Heart left ventricle (tissue), 13 donors: ENCODE results near the gene TIGD7.

Experiments used
- POLR2A ChIP-seq, 2 donors: fragments of 450-650 bp; IDR thresholded peaks; one replicate each; pipeline ENCODE4 v1.6.1; 2017; ENCODE audit warnings: antibody characterized with exemption in 2 of 2, mild to moderate bottlenecking in 2 of 2, moderate library complexity in 2 of 2
- TF ChIP-seq, protein P1 (sequence below), 12 donors: fragments of 200-600 bp; sonication (generic) in 4 of 12; IDR thresholded peaks; one replicate each; pipeline versions ENCODE4 v1.5.0 to v1.8.0; 2018 to 2022; ENCODE audit warnings: antibody characterized with exemption in 12 of 12, mild to moderate bottlenecking in 5 of 12
- donor health status: ischemic (EF 13 %, LVEDD 7.1; RV severe dilation, severe dysfunction).
- donor health status: DM: no; HTN: yes; CAD: no.
- donor health status: DM: no; HTN: no; CAD: no.
- donor health status: ischemic (EF 25% LVEDD 6.9; RV normal size, moderate dysfunction).
- donor health status: ischemic (EF 25% LVEDD 5.7; RV mildly dilated, moderate dysfunction).
- donor health status: ischemic (EF 35%, LVEDD 5.7; RV mildly dilated, moderate dysfunction).
- donor health status: nonischemic (EF 11% LVEDD 7.7; RV severe dilation, severe dysfunction).
- donor health status: DM: yes; HTN: yes; CAD: no.
- donor health status: PGD.
- donor health status: ischemic (EF 29% LVEDD 5.4; RV normal size, mild dysfunction).
- donor health status: nonischemic (EF 23%, LVEDD 6.1; RV moderate dilation, normal function).

DNA sequence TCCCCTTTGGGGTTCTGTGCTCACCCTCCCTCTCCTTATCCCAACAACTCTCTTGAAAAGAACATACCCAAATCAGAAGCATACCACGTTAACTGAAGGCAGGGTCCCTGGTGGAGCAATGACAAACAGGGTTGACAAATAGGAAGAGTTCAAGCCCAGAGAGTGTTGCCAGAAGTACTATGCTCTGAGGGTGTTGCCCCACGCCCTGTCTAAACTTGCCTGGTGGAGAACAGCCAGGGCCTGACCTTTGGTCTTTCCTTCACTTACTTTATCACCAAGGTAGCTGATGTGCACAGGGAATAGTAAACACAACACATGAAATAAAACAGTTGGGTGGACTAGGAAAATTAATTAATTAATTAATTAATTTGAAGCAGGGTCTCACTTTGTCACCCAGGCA is 23.4 kb upstream of the TIGD7 start:
- TF ChIP-seq, protein P1, sequence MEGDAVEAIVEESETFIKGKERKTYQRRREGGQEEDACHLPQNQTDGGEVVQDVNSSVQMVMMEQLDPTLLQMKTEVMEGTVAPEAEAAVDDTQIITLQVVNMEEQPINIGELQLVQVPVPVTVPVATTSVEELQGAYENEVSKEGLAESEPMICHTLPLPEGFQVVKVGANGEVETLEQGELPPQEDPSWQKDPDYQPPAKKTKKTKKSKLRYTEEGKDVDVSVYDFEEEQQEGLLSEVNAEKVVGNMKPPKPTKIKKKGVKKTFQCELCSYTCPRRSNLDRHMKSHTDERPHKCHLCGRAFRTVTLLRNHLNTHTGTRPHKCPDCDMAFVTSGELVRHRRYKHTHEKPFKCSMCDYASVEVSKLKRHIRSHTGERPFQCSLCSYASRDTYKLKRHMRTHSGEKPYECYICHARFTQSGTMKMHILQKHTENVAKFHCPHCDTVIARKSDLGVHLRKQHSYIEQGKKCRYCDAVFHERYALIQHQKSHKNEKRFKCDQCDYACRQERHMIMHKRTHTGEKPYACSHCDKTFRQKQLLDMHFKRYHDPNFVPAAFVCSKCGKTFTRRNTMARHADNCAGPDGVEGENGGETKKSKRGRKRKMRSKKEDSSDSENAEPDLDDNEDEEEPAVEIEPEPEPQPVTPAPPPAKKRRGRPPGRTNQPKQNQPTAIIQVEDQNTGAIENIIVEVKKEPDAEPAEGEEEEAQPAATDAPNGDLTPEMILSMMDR (IDR thresholded peaks at IDR 0.05): no peak
- TF ChIP-seq POLR2A (IDR thresholded peaks at IDR 0.05): no peak
